SU-DHL-6 (cell line): Measurements from ENCODE around the gene CYSTM1.
A peak's percentile ranks its signal among the peaks of the same experiment; 100 is the strongest.

ENCODE experiments used
- H2AFZ ChIP-seq: fragments of 200-600 bp; sonication (generic); 2 replicates; pipeline ENCODE4 v1.6.1; 2014; ENCODE audit warnings: low read depth, mild to moderate bottlenecking, moderate library complexity, mixed read lengths, antibody characterized with exemption, low read length; ENCODE audit not compliant: severe bottlenecking
- H3F3A ChIP-seq: fragments of 200-600 bp; shearing (Covaris generic); 2 replicates; pipeline ENCODE4 v1.6.0; 2016; ENCODE audit warnings: antibody characterized with exemption, mild to moderate bottlenecking; ENCODE audit not compliant: insufficient read depth
- H3K27ac ChIP-seq: fragments of 200-600 bp; sonication (generic); 2 replicates; pipeline ENCODE4 v1.5.1; 2016; ENCODE audit warnings: low read depth, mild to moderate bottlenecking, low read length, moderate library complexity, mixed read lengths
- H3K27me3 ChIP-seq: fragments of 200-600 bp; sonication (generic), shearing (Covaris generic); 2 replicates; pipeline ENCODE4 v1.6.0; 2014; ENCODE audit warnings: mild to moderate bottlenecking, low read length
- H3K36me3 ChIP-seq: fragments of 200-600 bp; sonication (generic); 2 replicates; pipeline ENCODE4 v1.6.1; 2014; ENCODE audit warnings: mild to moderate bottlenecking, low read length, mixed read lengths
- H3K4me2 ChIP-seq: fragments of 300-600, 200-600 bp; shearing (Covaris generic), sonication (generic); 2 replicates; pipeline ENCODE4 v1.6.0; 2014; ENCODE audit warnings: low read length, low read depth, mild to moderate bottlenecking; ENCODE audit not compliant: poor library complexity, severe bottlenecking
- H3K4me3 ChIP-seq: fragments of 200-600 bp; sonication (generic); 2 replicates; pipeline ENCODE4 v1.5.1; 2014; ENCODE audit warnings: antibody characterized with exemption, low read length, mild to moderate bottlenecking, mixed read lengths; ENCODE audit not compliant: insufficient read depth, poor library complexity, severe bottlenecking
- H3K79me2 ChIP-seq: fragments of 200-600 bp; sonication (generic); 2 replicates; pipeline ENCODE4 v1.6.1; 2014; ENCODE audit warnings: mild to moderate bottlenecking, low read length, moderate library complexity; ENCODE audit not compliant: insufficient read depth
- H3K9ac ChIP-seq: fragments of 200-600 bp; sonication (generic); 2 replicates; pipeline ENCODE4 v1.7.0; 2014; ENCODE audit warnings: mild to moderate bottlenecking, low read length
- H3K9me2 ChIP-seq: fragments of 200-600 bp; sonication (generic); replicated peaks from 2 replicates; pipeline ENCODE4 v1.6.1; 2014; ENCODE audit warnings: low read length; ENCODE audit not compliant: insufficient read depth
- H3K9me3 ChIP-seq: fragments of 200-600 bp; sonication (generic); 2 replicates; pipeline ENCODE4 v1.6.1; 2014; ENCODE audit warnings: low read length, mixed read lengths; ENCODE audit not compliant: insufficient read depth
- H4K20me1 ChIP-seq: fragments of 200-600 bp; sonication (generic); 2 replicates; pipeline ENCODE4 v1.6.1; 2014; ENCODE audit warnings: low read depth, mild to moderate bottlenecking, antibody characterized with exemption, low read length, moderate library complexity, mixed read lengths
- CTCF ChIP-seq: fragments of 200-600 bp; sonication (generic); IDR thresholded peaks from one replicate; pipeline ENCODE4 v1.5.1; 2017; ENCODE audit warnings: antibody characterized with exemption, mild to moderate bottlenecking, low read length, moderate library complexity; ENCODE audit not compliant: insufficient read depth, poor library complexity, severe bottlenecking
- EZH2phosphoT487 ChIP-seq: fragments of 200-600 bp; sonication (generic), shearing (Covaris generic); conservative IDR thresholded peaks from 2 replicates; pipeline ENCODE4 v1.6.1; 2018; ENCODE audit warnings: mild to moderate bottlenecking, antibody characterized with exemption, low read length, moderate library complexity, mixed read lengths

Gene CYSTM1

GRCh38 chr5:140262839-140263238, 87.9 kb downstream of the CYSTM1 start:
- Histone ChIP-seq H2AFZ (no peak overlapping the region), H3K9ac (no peak overlapping the region), H3K4me3 (no peak overlapping the region), H3K9me3 (no peaks in the 10 kb centered on the region), H4K20me1 (no peaks in the 10 kb centered on the region), H3K27ac (no peak overlapping the region), H3K36me3 (0 out of 2 replicates have a peak, but pooled peaks cover 4% of the 10 kb centered on the region), H3K4me2 (no peak overlapping the region), H3F3A (peaks cover 8% of the 10 kb centered on the region; the same call in 1 of the 2 replicates), H3K27me3 (no peaks in the 10 kb centered on the region), H3K9me2 (no peaks in the 10 kb centered on the region), H3K79me2 (no peaks in the 10 kb centered on the region)
- TF ChIP-seq CTCF: no peak
- TF ChIP-seq EZH2phosphoT487: no peak

GRCh38 chr5:140265845-140266244, 90.9 kb downstream of the CYSTM1 start:
- H3K9me3 ChIP-seq: no peaks in the 10 kb centered on the region
- no peak for TF ChIP-seq CTCF
- TF ChIP-seq EZH2phosphoT487: no peak
- H3K4me2 ChIP-seq: no peak overlapping the region
- H2AFZ ChIP-seq: no peak overlapping the region
- H4K20me1 ChIP-seq: no peaks in the 10 kb centered on the region
- no peaks in the 10 kb centered on the region for H3K27me3 ChIP-seq
- H3K9me2 ChIP-seq: no peaks in the 10 kb centered on the region
- no peak overlapping the region for H3K27ac ChIP-seq
- H3K4me3 ChIP-seq: no peak overlapping the region
- H3K9ac ChIP-seq: no peak overlapping the region
- H3K36me3 ChIP-seq: no peaks in the 10 kb centered on the region
- no peaks in the 10 kb centered on the region for H3K79me2 ChIP-seq
- H3F3A ChIP-seq: peaks cover 8% of the 10 kb centered on the region; the same call in 1 of the 2 replicates

- no peaks in the 10 kb centered on the region for H3K27me3 ChIP-seq
- H3K9me3 ChIP-seq: no peaks in the 10 kb centered on the region
- no peaks in the 10 kb centered on the region for H3K36me3 ChIP-seq
- H3K4me2 ChIP-seq: no peak overlapping the region
- no peaks in the 10 kb centered on the region for H3K79me2 ChIP-seq
- TF ChIP-seq CTCF: no peak
- no peak overlapping the region for H2AFZ ChIP-seq
- no peaks in the 10 kb centered on the region for H4K20me1 ChIP-seq
- no peaks in the 10 kb centered on the region for H3K9me2 ChIP-seq
- H3K9ac ChIP-seq: no peak overlapping the region
- H3F3A ChIP-seq: peaks cover 8% of the 10 kb centered on the region; the same call in 1 of the 2 replicates
- 0 out of 2 replicates have a peak overlapping the region, but pooled peaks have one; percentile 36 for H3K27ac ChIP-seq
- H3K4me3 ChIP-seq: no peak overlapping the region
These were observed 91.6 kb downstream of the CYSTM1 start for GRCh38 chr5:140266471-140267200.
